Measurements from ENCODE around the gene RNMT.

DNA sequence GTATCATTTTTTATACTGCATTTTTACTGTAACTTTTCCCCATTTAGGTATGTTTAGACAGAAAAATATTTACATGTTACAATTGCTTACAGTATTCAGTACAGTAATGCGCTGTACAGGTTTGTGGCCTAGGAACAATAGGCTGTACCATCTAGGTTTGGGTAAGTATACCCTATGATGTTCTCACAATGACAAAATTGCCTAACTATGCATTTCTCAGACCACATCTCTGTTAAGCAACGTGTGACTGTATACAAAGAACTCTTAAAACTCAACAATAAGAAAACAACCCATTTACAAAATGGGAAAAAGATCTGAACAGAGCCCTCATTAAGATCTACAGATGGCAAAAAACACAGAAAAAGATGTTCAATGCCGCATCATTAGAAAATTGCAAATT, 29.5 kb upstream of the RNMT start:
- no peak for TF ChIP-seq POLR2A (IDR thresholded peaks at IDR 0.05)
- TF ChIP-seq, protein P1, sequence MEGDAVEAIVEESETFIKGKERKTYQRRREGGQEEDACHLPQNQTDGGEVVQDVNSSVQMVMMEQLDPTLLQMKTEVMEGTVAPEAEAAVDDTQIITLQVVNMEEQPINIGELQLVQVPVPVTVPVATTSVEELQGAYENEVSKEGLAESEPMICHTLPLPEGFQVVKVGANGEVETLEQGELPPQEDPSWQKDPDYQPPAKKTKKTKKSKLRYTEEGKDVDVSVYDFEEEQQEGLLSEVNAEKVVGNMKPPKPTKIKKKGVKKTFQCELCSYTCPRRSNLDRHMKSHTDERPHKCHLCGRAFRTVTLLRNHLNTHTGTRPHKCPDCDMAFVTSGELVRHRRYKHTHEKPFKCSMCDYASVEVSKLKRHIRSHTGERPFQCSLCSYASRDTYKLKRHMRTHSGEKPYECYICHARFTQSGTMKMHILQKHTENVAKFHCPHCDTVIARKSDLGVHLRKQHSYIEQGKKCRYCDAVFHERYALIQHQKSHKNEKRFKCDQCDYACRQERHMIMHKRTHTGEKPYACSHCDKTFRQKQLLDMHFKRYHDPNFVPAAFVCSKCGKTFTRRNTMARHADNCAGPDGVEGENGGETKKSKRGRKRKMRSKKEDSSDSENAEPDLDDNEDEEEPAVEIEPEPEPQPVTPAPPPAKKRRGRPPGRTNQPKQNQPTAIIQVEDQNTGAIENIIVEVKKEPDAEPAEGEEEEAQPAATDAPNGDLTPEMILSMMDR (IDR thresholded peaks at IDR 0.05), result no peak
